Right lobe of liver (tissue), 4 donors: ENCODE data around the gene DRD3.

Experiments used
- CTCF ChIP-seq, 4 donors: fragments of 200-600 bp in 3 of 4; fragments of 450-650 bp in 1 of 4; IDR thresholded peaks; one replicate each; pipeline versions ENCODE4 v1.5.1 to v1.8.0; 2016 to 2022; ENCODE audit warnings: antibody characterized with exemption in 4 of 4, mild to moderate bottlenecking in 2 of 4
- POLR2A ChIP-seq: fragments of 450-650 bp; IDR thresholded peaks from one replicate; pipeline ENCODE4 v1.6.1; 2017; ENCODE audit warnings: antibody characterized with exemption, mild to moderate bottlenecking
- donor health status: DM: no; HTN: no; CAD: no.
- donor health status: DM: no; HTN: no; CAD: no.
- donor health status: DM: no; HTN: yes; CAD: no.

GRCh38 chr3:114151091-114151490 is 27.8 kb downstream of the DRD3 start:
- TF ChIP-seq POLR2A (no peak), CTCF (IDR thresholded peaks at IDR 0.05) (no peak)
